C4-2B (cell line): ENCODE data around the gene IER5.

Experiments used
- ZFX ChIP-seq: fragments of 450-650 bp; IDR thresholded peaks from 2 replicates; pipeline ENCODE4 v1.6.1; 2017
- TF ChIP-seq, protein P1 (sequence below): fragments of 450-650 bp; conservative IDR thresholded peaks from 2 replicates; pipeline ENCODE4 v1.5.1; 2017; ENCODE audit warnings: mild to moderate bottlenecking

DNA sequence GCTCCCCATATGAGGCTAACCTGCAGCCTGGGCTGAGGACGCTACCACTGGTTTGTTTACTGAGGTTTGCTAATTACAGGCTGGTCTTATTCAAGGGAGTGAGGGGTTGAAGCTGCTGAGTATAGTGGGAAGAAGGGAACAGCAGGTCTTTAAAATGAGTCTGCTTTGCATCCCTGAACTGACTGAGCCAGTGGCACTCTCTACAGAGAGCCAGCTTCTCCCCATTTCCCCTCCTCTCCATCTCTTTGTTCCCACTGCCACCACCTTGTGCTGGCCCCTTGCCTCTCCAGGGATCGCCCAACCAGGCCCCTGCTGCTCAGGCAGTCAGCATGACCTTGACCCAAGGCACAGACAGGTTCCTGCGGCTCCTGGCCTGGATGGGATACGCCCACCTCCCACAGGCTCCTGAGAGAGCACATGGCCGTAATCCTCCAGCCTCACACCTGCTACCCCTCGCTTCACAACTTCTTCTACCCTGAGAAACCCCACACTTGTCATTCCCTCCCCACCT is 45.0 kb downstream of the IER5 start:
- TF ChIP-seq, protein P1, sequence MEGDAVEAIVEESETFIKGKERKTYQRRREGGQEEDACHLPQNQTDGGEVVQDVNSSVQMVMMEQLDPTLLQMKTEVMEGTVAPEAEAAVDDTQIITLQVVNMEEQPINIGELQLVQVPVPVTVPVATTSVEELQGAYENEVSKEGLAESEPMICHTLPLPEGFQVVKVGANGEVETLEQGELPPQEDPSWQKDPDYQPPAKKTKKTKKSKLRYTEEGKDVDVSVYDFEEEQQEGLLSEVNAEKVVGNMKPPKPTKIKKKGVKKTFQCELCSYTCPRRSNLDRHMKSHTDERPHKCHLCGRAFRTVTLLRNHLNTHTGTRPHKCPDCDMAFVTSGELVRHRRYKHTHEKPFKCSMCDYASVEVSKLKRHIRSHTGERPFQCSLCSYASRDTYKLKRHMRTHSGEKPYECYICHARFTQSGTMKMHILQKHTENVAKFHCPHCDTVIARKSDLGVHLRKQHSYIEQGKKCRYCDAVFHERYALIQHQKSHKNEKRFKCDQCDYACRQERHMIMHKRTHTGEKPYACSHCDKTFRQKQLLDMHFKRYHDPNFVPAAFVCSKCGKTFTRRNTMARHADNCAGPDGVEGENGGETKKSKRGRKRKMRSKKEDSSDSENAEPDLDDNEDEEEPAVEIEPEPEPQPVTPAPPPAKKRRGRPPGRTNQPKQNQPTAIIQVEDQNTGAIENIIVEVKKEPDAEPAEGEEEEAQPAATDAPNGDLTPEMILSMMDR = no peak
- no peak for TF ChIP-seq ZFX
